LHCN-M2 (cell line): Measurements from ENCODE around the gene SIVA1. TPM values are rescaled to one million over a fixed set of nuclear protein-coding genes. Genes with fewer than 3 reads are reported as not detected.
"Not testable (repeated sequence)": the region's sequence is repeated elsewhere in the genome, so short reads cannot be mapped to it uniquely, and the experiment has no call there.

Experiments
- DNase-seq: peaks from one replicate; pipeline ENCODE4 v3.0.0-alpha.2; 2012; ENCODE audit warnings: low read depth
- total RNA-seq: library from RNA; depleted of rRNA; stranded (reverse); fragments of >200 nt; gene quantifications from 2 replicates; pipeline ENCODE4 v1.2.3, GENCODE V29; 2014

SIVA1 gene
- total RNA-seq, 1 experiment from 2014 or later = 317 TPM

DNA sequence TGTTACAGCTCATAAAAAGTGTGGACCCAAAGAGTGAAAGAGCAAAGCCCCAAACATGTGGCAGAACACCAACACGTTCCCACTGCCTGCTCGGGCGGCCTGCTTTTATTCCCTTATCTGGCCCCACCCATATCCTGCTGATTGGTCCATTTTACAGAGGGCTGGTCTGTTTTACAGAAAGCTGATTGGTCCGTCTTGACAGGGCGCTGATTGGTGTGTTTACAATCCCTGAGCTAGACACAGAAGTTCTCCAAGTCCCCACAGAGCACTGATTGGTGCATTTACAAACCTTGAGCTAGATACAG lies 2.2 kb upstream of the SIVA1 start:
- not testable (repeated sequence) for DNase-seq

DNA sequence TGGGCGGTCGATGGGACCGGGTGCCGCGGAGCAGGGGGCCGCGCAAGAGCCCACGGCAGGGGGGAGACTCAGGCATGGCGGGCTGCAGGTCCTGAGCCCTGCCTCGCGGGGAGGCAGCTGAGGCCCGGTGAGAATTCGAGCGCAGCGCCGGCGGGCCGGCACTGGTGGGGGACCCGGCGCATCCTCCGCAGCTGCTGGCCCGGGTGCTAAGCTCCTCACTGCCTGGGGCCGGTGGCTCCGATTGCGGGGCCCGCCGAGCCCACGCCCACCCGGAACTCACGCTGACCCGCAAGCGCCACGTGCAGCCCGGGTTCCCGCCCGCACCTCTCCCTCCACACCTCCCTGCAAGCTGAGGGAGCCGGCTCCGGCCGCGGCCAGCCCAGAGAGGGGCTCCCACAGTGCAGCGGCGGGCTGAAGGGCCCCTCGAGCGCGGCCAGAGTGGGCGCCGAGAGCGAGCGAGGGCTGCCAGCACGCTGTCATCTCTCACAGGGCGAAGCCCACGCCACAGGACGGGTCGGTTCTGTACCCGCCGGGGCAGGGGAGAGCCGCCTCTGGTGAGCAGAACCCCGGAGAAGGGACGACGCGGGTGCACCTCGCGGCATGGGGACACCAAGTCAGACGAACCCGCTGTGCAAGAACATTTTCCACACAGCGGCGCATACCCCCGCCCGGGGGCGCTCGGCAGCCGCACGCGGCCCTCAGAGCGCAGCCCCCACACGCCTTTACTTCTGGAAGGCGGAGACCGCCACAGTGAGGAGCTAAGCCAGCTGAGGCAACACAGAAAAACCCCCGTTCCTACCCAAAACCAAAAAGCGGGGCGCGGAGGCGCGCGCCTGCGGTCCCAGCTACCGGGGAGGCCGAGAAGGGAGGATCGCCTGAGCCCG lies 1.2 kb upstream of the SIVA1 start:
- no peak for DNase-seq

DNA sequence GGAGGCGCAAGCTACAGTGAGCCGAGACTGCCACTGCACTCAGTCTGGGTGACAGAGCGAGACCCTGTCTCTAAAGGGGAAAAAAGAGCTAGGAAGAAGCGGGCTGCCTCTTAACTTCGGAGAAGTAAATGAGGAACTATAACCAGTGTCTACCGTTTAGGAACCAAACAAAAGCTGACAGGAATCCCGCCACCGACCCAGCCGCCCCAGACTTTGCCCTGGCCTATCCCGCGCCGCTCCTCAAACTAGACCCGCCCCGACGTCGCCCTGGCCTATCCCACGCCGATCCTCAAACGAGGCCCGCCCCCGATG lies 568 bp upstream of the SIVA1 start:
- DNase-seq = no peak

DNA sequence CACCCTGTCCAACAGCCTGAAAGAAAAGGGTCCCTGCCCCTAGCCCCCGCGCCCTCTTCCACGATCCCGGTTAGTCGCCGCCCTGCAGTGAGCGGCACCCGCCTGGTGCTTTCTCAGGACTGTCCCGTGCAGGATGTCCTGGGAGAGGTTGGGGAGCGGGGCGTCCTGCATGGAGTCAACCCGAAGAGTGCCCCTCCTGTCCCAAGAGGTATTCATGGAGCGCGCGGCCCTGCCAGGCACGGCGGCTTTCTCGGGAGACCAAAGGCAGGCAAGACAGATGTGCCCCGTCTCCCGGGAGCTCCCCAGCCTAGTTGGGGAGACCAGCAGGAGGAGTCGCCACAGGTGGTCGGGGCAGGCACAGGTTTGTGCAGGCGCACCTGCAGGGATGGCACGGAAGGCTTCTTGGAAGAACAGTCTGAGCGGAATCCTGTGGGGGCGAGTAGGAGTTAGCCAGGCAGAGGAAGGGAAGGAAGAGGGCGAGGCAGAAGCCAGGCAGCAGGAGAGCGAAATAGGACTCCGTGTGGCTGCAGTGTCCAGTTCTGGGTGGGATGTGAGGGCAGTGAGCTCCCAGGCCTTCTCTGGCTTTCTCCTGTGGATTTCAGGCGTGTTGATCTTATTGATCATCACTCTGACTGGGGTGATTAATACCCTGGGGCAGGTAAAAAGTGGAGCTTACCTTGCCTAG lies 723 bp downstream of the SIVA1 start:
- no peak for DNase-seq

DNA sequence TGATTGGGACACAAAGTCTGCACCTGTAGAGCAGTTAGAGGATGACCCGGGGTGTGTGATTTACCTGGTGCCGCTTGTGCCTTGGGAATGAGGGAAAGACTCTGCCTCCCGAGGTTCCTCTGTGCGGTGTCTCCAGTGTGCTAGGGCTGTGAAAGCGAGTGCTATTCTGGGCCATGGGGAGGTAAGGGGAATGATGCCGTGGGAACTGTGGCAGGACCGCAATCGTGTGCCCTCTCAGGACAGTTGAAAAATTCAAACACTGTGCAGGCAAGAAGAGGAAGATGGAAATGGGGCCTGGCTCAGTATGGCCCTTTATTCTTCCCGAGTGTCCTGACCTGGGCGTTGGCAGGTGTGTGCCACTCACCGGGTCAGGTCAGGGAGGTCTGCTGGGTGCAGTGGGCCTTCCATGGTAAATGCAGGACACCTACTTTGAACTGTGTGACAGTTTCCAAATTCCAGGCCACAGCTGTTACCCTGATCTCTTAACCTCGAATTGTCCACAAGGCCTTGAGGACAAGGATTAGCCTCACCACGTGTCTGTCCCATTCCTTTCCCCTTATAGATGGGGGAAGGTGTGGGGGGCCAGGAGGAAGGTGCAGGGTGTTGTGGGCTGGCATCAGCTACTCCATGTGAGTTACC lies 1.4 kb downstream of the SIVA1 start:
- no peak for DNase-seq

DNA sequence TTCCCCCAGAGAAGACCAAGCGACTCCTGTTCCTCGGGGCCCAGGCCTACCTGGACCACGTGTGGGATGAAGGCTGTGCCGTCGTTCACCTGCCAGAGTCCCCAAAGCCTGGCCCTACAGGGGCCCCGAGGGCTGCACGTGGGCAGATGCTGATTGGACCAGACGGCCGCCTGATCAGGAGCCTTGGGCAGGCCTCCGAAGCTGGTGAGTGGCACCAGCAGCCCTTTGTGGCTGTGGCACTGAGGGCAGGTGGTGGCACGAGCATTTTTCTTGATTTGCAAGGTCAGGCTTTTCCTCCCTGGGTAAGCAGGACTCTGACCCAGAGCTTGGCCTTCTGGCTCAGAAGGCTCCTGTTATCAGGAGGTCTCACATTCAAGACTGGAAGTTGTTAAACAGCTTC lies 2.7 kb downstream of the SIVA1 start:
- DNase-seq = no peak

DNA sequence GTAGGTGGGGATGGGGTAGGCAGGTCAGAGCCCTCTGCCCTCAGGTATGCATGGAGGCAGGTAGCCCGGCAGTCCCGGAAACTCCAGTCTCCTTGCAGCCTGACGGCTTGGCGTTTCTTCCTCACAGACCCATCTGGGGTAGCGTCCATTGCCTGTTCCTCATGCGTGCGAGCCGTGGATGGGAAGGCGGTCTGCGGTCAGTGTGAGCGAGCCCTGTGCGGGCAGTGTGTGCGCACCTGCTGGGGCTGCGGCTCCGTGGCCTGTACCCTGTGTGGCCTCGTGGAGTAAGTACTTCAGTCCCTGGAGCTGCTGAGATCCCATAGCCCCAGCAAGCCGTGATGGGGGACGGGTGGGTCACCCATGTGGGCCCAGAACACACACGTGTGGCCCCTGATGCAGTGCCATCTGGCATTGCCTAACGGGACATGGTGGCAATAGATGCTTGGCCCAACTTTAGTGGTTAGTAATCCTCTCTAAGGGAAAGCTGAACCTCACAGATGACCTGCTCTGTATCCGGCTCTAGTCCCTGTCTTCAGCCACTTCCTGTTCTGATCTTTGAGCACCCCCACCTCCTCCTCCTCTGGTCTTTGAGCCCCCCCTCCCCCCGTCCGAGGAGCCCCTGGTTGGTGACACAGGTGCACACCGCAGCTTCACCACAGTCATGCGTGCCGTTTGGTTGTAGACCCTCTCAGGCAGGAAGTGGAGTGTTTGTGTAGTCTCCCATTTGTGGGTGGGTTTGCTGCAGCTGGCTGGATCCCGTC lies 3.7 kb downstream of the SIVA1 start:
- no peak for DNase-seq

DNA sequence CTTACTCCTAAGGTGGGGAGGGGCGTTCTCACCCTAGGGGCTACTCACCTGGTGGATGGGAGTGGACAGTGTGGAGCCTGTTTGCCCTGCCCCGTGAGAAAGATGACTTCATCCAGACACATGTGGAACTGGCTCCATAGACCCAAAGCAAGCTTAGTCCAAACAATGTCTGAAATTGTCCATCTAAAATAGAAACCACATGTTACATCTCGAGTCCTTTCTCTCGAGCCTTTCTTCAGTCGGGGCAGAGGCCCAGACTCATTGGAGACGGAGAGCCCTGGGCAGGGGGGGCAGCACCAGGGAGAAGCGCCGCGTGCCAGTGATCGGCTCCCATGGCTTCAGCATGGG lies 4.3 kb downstream of the SIVA1 start:
- DNase-seq = no peak

DNA sequence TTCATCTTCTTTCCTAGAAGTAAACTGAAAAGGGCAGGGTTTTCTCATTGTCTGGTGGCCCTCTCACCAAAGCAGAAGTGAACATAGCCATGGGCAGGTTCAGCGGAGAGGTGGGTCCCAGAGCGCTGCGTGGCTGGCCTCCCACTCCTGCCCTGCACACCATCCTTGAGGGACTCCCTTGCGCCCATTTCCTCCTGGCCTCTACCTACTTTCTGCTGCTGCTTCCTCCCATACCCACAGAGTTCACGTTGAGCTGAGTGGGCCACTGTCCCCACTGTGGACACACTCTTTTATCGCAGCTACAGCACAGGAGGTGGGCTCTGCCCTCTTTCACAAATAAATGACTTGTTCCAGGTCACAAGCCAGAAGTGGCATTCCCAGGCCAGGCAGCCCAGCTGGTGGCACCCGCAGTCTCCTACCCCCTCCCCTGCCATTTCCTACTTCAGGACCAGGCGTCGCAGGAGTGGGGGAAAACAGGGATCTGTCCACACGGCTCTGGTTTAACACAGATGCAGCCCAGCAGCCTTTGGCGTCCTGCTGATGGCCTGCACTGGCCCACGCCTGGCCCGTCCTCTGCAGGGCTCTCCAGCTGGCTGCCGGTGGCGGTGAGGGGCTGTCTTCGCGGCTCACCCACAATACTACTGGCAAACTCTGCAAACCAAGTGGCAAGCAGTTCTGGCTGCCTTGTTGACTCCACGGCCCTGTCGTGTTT lies 4.9 kb downstream of the SIVA1 start:
- no peak for DNase-seq

DNA sequence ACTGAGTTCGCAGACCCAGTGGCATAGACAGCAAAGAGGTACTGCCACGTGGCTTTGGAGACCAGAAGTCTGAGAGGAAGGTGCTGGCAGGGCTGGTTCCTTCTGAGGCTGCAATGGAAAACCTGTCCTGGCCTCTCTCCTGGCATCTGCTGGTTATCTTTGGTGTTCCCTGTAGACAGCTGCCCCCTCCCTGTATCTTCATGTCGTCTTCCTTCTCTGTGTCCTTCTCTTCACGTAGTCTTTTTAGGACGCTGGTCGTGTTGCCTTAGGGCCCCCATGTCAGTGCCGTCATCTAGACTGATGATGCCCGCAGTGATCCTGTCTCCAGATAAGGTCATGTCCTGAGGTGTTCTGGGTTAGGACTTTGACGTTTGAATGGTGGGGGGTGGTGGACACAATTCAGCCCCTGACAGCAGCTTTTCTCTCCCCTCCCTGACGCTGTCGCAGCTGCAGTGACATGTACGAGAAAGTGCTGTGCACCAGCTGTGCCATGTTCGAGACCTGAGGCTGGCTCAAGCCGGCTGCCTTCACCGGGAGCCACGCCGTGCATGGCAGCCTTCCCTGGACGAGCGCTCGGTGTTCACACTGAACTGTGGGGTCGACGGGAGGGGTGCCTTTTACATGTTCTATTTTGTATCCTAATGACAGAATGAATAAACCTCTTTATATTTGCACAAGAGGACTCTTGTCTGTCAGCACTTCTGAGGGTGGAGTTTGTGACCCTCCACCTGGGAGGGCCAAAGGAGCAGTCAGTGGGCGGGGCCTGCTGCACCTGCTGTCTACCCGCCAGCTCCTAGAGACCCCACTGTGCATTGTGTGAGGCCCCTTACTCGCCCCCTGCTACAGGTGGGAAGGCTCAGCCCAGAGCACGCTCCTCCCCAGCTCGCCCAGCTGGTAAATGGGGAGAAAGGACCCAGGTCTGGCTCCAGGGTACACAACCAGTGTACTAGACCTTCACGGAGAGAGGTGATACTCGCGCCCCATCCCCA lies 6.3 kb downstream of the SIVA1 start:
- no peak for DNase-seq

DNA sequence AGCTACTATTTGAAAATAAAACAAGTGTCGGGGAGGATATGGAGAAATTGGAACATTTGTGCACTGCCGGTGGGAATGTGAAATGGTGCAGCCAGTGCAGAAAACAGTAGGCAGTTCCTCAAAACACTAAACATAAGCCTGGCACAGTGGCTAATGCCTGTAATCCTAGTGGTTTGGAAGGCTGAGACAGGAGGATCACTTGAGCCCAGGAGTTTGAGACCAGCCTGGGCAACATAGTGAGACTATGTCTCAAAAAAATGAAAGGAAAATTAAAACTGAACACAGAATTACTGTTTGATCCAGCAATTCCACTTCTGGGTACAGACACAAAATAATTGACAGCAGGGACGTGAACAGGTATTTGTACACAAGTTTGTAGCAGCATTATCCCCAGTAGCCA lies 12.6 kb downstream of the SIVA1 start:
- DNase-seq = no peak

DNA sequence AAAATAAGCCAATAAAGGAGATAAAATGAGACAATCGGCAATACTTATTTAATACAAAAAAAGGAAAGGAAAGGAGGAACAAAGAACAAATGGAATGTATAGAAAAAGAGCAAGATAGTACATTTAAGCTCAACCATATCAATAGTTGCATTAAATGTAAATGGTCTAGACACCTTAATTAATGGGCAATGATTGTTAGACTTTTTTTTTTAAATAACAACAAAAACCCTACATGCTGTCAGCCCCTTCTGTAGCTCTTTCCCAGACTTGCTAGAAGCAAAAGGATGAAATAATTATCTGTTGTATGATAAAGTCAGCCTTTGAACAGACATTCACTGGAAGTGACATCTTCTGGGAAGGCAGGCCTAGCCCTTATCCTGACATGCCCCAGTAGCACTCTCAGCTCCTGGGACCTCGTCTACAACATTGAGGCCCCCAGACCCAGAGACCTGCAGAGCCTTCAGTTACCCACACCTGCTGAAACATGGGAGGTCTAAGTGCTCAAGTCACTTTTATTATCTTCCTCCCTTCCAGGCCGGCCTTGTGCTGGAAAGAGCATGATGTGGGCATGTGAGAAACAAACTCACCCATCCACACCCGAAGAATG lies 13.4 kb downstream of the SIVA1 start:
- no peak for DNase-seq

DNA sequence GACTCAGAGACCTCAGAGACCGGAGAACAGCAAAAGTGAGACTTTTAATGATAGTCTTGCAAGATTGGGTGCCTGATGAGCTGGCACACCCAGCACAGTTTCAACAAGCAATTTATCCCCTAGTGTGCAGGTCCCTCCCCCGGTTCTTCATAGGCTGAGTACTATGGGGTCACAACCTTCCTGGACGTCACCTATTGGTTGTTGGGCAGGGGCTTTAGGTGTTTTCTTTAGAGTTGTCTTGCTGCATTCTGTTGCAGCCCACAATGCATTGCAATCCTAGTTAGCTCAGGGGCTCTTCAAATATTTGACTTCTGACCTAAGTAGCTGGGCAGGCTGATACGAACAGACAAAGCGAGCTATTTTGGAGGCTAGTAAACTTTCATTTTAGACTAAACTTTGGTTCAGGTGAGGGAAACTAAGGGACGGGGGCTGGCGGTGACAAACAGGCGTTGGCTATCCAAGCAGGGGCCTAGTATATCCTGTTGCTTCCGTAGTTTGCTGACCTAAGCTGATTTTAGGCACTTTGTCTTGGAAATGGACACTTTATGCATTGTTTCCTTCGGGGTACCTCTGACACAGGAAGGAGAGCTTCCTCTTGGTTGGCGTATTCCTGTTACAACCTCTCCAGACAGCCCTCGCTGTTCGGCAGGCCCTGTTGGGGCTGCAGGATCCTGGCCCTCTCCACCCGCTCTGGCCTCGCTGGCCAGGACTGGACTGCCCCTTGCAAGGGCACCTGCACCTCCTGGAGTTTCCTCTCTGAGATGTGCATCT lies 14.1 kb downstream of the SIVA1 start:
- no peak for DNase-seq

DNA sequence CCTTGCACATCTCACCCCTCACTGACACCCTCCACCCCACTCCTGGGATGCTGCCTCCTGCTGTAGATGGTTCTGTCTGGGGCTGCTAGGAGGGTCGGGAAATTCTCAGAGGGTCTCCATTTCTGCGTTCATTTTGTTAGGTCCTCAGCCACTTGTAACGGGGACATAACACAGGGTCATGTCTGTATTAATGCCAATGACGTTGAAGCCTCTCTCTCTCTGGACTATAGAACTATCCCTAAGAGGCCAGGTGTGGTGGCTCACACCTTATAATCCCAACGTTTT lies 14.6 kb downstream of the SIVA1 start:
- no peak for DNase-seq

DNA sequence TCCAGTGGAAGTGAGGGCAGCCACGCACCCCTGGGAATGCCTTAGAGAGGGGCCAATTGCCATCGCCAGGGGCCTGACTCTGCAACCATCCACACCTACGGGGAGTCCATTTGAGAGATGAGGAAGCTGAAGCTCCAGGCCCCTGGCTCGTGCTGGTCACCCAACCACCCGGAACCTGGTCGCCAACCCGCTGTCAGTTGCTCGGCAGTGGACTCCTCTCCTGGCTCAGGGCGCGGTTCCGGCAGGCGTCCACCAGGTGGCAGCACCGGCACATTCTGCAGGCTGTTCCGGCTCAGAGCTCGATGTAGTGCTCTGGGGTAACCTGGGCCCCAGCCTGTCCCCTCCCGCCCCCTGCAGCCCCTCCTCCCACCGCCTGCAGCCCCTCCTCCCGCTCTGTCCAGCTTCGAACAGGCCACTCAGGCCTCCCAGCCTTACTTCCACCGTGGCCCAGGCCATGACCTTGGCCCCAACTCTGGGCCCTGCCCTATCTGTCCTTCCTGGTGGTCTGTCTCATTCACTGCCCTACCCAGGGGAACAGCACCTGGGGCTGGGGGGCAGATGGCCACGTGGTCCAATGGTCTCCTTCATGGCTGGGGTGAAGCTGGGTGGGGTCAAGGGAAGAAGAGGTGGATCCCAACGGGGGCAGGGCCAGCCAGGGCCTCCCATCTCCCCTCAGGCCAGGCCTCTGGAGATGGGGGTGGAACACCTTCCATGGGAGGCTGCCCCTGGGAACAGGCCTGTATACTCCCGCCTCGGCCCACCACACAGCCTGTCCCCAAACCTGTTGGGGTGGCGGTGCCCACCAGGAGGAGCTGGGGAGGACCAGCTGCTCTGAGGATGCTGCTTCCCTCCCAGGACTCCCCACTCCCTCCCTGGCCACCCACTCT lies 15.7 kb downstream of the SIVA1 start:
- peak; percentile 67 for DNase-seq

DNA sequence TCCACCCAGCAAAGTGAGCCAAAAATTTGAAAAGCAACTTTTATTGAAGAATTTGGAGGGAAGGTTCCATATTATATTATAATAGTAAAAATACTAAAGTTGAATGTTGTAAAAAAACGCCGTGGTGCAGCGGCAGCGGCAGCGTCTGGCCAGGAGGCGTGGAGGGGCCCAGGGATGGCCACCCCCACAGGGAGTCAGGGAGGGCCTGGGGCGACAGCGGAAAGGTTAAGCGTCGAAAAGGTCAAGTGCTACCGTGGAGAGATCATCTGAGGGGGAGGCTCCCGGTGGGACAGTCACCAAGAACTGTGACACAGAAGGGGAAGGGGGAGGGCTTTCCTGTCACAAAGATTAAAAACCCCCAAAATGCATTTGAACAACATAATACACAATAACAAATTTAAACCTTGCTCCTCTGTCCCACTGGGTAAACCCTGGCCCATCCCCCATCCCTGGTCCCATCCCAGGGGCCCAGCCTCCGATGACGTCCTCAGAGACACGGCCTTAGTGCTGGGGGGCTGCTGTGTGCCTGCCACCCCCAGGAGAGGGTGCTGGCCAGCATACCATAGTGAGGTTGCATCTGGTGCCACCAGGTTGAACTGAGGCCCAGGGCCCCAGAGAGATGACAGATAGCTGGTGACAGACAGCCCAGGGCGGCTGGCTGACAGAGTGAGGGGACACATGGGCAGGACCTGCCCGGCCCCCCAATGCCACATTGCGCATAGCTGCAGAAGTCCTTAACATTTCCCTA lies 16.6 kb downstream of the SIVA1 start:
- no peak for DNase-seq

DNA sequence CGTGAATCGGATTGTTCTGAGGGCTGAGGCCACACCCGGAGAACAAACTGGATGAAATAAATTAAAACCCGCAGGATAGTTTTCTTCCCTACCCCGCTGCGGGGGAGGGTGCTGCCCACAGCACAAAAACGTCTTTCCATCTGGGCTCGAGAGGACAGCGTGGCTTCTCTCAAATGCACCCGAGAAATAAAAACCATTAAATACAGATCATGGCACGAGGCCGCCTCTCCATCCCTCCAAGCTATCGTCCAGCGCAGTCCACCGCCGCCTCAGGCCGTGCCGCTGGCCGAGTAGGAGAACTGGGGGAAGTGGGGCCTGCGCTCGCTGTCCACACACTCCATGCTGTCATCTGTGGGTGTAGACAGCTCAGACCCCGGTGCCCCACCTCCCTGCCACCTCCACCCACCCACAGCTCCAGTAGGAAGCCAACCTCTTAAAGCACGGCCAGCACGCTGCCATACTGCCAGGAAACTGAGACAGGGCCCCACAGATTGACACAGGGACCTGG lies 17.2 kb downstream of the SIVA1 start:
- DNase-seq = no peak
